GM12892 (cell line): Measurements from ENCODE around the gene CD79B.

ENCODE experiments used
- DNase-seq: peaks from one replicate; pipeline ENCODE4 v3.0.0; 2011; ENCODE audit not compliant: insufficient read length
- FAIRE-seq: peaks from 2 replicates; lab custom pipeline; 2011; peaks lifted over from hg19 to GRCh38; lab: Jason Lieb, UNC
- POLR2A ChIP-seq: IDR thresholded peaks from 2 replicates; pipeline ENCODE4 v1.6.1; 2011; ENCODE audit warnings: low read depth, low read length, control low read depth
- POLR2AphosphoS5 ChIP-seq: IDR thresholded peaks from 2 replicates; pipeline ENCODE4 v1.6.1; 2011; ENCODE audit warnings: low read depth, low read length, control low read depth
- TAF1 ChIP-seq: IDR thresholded peaks from 2 replicates; pipeline ENCODE4 v1.6.1; 2011; ENCODE audit warnings: low read depth, mild to moderate bottlenecking, control low read depth, low read length, borderline replicate concordance

The CD79B gene

DNA sequence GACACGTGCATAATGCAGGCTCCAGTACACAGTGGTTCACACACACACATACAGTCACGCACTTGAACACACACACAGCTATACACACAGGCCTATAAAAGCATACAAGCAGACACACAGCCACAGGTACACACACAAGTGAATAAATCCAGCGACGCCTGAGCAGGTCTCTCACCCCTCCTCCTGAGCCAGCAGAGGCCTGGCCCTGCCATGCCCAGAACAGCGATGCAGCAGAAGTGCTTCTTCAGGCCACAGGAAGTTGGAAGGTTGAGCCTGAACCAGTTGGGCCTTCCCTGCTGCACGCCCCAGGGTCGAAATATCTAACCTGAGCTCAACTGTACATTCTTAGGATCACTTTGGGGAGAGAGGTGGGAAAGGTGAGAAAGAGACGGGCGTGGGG lies 7.3 kb upstream of the CD79B start:
- FAIRE-seq (no peak), DNase-seq (no peak)
- TF ChIP-seq POLR2AphosphoS5 = no peak
- no peak for TF ChIP-seq POLR2A
- TF ChIP-seq TAF1 = no peak

DNA sequence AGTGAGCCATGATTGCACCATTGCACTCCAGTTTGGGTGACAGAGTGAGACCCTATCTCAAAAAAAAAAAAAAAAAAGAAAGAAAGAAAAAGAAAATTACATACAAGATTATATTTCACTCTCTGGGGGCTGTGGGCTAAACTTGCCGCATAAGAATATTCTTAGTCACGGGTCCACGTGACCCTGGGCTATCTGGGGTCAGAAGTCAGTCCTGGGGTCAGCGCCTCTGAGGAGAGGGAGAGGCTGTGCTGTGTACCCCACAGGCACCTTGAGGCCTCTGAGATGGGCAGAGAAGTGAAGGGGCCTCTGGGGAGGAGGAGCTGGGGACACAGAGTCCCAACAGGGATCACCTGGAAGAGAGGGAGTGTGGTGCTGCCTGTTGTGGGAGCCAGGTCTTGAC lies 5.8 kb upstream of the CD79B start:
- TF ChIP-seq POLR2AphosphoS5 (no peak), POLR2A (no peak), TAF1 (no peak)
- FAIRE-seq (no peak), DNase-seq (no peak)

DNA sequence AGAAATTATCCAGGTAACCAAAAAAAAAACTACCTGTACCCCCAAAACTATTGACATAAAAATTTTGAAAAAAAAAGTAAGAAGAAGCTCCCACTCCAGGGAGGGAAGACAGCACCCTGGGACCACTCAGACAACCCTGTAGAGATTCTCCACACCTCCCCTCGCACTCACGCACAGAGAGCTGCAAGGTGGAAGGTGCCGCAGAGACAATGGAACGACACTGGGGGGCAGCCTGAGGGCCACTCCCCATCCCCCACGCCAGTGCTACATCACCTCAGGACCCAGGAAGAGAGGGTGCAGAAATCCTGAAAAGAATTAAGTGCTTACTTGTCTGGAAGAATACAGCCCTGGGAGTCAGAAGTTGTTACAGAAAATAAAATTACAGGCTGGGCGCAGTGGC lies 5.2 kb upstream of the CD79B start:
- DNase-seq = no peak
- TF ChIP-seq POLR2A = no peak
- no peak for TF ChIP-seq TAF1
- TF ChIP-seq POLR2AphosphoS5 = no peak
- no peak for FAIRE-seq

DNA sequence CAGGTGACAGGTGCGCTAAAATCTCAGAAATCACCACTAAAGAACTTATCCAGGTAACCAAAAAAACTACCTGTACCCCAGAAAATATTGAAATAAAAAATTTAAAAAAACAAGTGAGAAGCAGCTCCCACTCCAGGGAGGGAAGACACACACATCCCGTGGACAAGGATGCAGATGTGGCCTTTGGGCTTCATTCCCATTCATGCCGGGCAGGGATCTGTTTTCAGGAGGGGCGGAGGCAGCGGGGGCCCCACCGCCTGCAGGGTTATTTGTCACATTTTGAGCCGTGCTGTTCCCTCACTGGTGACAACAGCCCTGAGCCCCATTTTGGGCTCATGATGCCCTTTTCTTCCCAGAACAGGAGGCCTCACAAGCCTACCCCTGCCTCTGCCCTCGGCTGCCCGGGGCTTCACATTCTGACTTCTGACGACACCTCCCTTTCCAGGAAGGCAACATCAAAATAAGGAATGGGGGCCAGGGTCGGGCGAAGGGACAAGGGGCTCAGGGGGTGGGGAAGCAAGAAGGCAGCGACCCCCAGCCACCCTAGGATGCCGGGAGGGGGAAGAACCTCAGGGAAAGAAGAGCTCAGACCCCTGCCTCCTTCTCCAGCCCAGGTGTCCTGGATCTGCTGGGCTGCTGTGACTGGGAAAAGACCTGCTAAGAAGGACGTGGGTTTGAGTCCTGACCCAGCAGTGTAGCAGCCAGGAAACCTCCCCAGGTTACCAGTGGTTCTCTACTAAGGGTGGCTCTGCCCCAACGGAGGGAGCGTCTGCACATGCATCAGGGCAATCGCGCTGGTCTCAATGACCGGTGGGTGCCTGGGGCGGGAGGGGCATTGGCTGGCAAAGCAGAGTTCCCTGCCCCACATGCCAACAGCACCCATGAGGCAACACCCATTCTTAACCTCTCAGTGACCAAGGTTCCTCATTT lies 2.3 kb upstream of the CD79B start:
- FAIRE-seq (no peak), DNase-seq (no peak)
- TF ChIP-seq POLR2A = no peak
- no peak for TF ChIP-seq POLR2AphosphoS5
- no peak for TF ChIP-seq TAF1

DNA sequence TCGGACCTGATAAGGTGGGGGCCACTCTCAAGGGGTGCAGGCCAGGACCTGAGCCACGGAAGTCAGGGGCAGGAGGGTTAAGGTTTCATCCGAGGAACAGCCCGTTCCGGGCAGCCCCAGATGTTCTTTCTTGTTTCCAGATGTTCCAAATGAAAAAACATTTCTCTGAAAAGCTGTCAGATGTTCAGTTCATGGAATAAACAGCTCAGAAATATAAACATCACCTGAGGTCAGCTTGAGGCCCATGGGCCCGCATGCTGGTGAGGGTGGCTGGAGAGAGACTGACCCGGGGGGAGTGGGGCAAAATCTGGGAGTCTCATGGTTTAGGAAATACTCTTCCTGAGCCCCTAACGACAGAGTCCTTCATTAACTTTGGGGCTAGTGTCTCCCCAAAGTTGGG lies 1.5 kb upstream of the CD79B start:
- FAIRE-seq (no peak), DNase-seq (no peak)
- TF ChIP-seq POLR2AphosphoS5 (no peak), POLR2A (no peak), TAF1 (no peak)

DNA sequence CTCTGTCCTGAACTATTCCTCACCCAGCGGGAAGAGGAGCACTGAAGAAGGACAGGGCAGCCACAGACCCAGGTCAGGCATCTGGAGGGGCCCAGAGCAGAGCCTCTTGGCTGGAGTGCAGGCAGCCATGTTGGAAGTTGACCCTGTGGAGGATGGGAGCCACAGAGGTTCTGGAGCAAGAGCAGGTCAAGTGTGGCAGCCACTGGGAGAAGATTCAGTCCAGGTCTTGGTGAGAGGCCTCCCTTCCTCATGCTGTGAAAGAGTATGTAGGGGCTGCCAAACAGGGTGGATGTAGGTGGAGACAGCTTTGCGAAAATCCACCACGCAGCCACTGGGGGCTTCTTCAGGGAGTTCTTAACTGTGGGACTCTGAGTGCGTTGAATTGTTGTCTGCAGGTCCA lies 590 bp upstream of the CD79B start:
- FAIRE-seq (no peak), DNase-seq (no peak)
- TF ChIP-seq TAF1 = no peak
- TF ChIP-seq POLR2AphosphoS5 = no peak
- TF ChIP-seq POLR2A = no peak

DNA sequence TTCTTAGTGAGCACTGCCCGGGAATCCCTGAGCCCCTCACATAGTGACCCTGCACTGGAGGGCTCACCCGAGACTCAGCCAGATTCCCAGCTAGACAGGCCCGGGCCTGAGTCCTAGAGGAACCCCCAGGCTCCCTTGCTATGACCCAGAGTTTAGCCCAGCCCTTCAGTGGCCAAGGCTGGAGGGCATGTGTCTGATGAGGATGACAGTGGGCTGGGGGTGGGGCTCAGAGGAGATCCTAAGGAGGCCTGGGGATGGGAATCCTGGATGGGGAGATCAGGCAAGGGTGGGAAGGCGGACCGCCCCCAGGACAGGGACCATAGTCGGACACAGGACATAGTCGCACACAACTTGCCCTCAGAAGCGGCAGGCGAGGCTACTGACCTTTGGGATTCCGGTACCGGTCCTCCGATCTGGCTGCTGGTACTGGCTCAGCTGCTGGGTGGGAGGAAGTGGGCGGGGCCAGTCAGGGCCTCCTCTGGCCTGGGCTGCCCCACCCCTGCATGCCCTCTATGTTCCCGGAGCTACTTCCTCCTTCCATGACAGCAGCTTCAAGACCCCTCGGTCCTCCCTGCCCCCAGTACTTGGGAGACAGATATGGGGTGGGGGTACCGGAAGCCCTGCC lies 1.1 kb downstream of the CD79B start:
- DNase-seq (peak; percentile 86), FAIRE-seq (peak; percentile 90)
- TF ChIP-seq POLR2A = no peak; the same call in 1 of the 2 replicates
- TF ChIP-seq TAF1 = no peak
- TF ChIP-seq POLR2AphosphoS5 = no peak

DNA sequence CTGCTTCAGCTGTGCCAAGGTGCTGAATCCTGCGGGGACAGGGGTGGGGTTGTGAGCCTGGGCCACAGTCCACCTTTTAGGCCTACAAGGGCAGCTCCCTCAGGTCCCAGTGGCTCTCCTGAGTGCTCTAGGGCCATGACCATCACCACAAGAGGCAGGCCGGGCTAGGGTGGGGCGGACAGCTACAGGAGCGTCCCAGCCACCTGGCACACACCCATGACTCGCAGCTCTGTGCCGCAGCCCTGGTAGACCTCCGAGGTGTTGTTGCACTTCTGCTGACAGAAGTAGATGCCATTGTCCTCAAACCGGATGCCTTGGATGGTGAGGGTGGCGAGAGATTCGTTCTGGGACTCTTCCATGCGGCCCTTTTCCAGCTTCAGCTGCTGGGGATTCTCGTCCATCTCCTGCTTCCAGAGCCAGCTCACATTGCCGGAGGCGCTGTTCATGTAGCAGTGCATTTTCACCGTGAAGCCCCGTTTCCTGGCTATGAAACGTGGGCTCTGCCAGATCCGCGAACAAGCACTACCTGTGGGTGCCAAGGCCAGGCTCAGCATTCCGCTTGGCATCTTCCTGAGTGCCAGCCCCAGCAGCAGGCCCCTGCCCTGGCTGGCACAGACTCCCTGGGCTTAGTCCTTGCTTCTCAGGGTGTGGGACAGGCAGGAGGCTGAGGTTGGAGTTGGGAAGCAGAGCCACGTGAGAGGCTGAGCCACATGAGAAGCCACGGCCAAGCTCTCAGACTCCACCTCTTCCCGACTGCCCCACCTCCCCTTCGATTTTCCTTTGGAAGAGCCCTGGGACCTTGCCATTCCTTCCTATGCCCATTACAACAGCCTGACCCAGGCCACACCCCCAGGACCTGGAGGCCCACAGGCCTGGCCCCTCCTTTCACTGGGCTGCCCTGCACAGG lies 2.0 kb downstream of the CD79B start:
- TF ChIP-seq POLR2AphosphoS5 (no peak), POLR2A (no peak), TAF1 (no peak)
- DNase-seq = no peak
- no peak for FAIRE-seq

DNA sequence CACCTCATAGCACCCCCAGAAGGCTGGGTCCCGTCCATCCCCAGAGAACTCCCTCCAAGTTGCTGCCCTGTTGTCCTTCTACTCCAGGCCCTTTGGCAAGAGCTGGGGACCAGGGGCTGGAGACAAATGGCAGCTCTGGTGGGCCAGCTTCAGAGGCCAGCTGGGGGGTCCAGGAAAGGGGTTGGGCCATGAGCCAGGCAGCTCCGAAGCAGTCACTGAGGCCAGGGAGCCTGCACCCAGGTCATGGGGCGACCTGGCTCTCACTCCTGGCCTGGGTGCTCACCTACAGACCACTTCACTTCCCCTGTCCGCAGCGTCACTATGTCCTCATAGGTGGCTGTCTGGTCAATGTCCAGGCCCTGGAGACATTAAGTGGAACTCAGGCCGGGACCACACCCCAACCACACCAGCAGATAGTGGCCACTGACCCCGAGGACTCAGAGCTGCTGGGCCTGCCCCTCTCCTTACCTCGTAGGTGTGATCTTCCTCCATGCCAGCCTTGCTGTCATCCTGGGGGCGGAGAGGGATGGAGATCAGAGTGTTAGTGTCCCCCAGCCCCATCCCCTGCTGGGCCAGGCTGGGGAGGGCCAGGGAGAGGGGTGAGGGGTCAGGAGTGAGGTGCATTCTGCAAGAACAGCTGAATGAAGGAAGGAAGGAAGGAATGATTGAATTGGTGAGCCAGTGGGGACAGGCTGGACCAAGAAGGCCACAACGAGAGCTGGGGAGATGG lies 3.0 kb downstream of the CD79B start:
- TF ChIP-seq POLR2A (no peak), POLR2AphosphoS5 (no peak), TAF1 (no peak)
- DNase-seq (no peak), FAIRE-seq (no peak)

DNA sequence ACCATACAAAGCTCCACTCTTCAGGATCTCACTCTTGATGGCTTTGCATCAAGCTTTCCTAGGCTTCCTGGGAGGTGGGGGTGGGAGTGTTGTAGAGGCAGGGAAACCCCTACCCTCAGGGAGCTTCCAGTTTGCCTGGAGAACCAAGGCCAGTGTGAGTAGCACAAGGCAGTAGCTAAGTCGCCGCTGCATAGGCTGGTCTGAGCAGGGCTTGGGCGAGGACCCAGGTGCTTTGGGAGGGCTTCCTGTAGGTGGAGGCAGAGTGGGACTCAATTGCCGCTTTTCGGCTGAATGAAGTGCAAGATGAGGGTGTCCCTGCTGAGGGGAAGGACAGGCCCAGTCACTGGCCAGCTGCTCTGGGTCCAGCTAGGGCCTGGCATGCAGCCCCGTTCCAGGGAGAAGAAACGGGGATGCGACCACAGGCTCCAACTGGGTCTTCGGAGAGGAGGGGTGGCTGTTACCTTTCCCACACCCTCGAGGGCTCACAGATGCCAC lies 3.9 kb downstream of the CD79B start:
- no peak for TF ChIP-seq POLR2A
- no peak for TF ChIP-seq POLR2AphosphoS5
- no peak for TF ChIP-seq TAF1
- no peak for DNase-seq
- no peak for FAIRE-seq
